ENCODE measurements around the gene MRPS34.

MRPS34 gene

DNA sequence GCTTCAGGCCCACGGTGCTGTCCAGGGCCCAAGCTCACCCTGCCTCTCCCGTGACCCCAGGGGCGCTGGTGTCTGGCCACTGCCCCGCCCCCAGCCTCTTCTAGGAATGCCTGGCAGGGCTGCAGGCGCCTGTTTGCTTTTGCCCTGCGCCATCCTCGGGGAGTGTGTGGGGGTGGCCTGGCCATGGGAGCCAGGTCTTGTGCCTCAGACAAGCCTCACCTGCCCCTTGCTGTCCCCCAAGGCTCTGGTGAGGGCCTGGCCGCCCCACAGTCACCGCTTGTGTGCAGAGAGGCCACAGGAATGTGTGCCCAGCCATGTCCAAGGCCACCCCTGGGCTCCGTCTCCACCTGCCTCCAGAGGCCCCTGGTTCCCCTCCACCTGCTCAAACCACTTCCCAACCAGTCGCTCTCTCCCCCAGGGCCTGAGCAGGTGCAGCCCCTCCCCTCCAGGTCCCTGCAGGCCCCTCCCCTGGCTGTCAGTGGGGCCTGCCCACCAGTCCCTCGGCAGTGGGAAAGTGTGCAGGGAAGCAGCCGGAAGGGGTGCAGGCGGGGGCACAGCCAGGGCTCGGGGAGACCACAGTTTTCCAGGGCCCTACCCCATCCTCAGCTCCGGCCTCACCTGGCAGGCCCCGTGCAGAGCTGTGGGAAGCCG lies 21.4 kb upstream of the MRPS34 start:
- DNase-seq, result no peak

DNA sequence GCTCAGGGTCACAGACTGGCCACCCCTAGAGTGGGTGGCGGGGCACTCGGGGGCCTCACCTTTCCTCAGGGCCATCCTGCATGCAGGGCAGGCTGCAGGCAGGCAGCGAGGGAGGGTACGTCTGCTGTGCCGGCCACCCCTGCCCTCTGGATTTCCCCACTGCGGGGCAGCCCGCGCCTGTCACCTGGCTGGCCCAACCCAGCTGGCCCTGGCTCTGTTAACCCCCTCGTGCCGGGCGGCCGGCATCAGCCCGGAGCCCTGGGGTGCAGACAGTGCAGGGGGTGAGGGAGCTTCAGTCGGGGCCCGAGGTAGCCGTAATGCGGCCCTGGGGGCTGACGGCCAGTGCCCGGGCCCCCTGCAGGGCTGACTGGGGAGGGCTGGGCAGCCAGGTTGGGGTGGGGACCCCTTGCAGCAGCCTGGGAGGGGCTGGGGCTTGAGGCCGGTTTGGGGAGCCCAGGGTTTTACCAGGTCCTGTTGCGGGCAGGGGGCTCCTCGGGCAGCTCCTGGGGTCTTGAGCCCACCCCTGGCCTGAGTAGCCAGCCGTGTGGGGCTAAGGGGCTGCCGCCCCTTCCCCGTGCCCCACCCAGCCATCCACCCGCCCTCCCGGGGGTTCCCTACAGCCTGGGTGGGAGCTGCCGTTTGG lies 20.8 kb upstream of the MRPS34 start, which contains the start of gene IGFALS:
Gene IGFALS (minus strand): TSS at position 128 of the 643 bp plus-strand sequence. CDS start 53 bp downstream, at position 75.
- DNase-seq, result no peak

DNA sequence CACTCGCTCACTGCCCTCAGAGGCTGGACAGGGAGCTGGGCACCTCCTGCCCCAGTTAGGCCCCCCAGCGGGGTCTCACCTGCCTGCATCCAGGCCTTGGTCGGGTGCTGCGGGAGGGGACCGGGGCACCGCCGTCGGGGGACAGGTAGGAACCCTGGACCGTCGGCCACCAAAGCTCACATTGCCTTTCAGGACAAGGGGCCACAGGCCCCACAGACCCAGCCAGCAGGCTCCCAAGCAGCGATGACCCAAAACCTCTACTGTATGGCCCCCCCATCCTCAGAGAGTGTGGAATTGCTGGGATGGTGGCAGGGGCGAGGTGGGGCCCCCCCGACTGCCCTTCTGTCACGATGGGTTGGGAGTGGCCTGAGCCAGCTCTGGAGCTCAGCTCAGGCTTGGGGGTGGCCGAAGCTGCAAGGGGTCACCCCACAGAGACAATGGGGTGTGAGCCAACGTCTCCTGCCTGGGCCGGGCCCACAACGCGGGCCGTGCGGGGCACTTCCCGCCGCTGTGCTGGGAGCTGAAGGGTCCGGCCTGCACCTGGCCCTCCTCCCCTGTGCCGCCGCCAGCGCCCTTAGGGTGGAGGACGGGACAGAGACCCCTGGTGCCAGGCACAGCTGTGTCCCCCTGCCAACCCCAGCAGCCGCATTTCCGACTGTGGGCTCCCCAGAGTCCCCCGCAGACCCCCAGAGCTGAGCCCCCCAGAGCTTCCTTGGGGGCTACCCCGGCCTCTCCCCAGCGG lies 20.1 kb upstream of the MRPS34 start:
- no peak for DNase-seq

DNA sequence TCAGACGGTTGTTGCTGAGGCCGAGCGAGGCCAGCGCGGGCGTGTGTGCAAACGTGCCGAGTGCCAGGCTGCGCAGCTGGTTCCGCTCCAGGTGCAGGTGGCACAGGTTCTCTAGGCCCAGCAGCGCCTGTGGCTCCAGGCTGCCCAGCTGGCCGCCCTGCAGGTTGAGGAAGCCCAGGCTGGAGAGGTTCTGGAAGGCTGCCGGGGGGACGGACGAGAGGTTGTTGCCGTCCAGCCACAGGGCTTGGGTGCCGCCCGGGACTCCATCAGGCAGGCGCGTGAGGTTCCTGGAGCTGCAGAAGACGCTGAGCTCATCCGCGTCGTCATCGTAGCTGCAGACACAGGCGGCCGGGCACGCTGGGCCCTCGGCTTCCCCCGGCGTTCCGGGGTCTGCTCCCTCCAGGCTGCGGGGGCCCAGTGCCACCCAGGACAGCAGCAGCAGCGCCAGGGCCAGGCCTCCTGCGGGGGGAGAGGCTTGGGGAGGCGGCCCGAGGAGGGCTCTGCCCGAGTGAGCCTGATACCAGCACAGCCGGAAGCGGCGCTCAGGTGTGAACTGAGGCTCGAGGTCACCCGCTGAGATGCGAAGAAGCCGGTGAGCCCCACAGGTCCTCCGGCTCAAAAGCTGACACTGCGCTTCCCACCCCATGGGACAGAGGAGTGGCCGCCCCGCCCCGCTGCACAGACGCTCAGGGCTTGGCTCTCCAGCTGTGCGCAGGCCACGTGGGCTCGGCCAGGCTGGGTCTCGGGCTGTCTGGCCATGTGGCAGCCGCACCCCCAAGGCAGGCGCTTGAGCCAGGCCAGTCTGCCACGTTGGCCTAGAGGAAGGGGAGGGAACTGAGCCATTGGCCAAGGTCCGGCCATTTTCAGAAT lies 19.2 kb upstream of the MRPS34 start:
- DNase-seq, result no peak

DNA sequence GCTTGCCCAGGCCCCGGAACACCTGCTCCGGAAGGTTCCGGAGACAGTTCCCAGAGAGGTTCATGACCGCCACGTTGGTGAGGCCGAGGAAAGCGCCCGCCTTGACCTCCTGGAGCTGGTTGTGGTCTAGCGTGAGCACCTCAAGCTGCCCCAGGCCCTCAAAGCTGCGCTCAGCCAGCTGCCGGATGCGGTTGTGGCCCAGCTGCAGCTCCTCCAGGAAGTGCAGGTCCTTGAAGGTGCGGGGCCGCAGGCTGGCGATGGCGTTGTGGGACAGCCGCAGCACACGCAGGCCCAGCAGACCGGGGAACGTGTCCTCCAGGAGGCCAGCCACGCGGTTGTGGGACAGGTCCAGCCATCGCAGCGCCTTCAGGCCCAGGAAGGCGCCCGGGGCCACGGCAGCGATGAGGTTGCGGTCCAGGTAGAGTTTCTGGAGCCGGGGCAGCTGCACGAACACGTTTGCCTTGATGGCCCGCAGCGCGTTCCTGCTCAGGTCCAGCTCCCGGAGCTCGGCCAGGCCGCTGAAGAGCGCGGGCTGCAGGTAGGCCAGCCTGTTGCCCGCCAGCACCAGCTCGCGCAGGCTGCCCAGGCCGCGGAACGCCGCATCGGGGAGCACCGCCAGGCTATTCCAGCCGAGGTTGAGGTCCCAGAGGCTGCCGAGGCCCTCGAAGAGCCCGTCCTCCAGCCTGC lies 18.5 kb upstream of the MRPS34 start:
- no peak for DNase-seq

DNA sequence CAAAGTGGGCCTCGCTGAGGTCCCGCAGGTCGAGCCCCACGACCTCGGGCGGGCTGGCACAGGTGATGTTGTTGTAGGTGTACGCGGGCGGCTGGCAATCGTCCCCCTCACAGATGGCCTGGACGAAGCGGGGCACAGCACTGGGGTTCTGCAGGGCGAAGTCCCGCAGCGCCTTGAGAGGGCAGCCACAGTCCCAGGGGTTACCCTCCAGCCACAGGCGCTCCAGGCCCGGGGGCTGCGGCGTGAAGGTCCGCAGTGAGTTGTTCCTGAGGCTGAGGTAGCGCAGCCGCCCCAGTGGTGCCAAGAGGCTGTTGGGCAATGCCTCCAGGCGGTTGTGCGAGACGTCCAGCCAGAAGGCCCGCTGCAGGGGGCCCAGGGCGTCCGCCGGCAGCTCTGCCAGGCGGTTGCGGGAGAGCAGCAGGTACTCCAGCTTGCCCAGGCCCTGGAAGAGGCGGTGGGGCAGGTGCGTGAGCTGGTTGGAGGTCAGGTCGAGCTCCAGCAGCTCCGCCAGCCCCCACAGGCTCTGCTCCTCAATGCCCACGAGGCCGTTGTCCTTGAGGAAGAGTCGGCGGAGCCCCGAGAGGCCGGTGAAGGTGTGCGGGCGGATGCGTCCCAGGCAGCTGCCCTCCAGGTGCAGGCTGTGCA lies 17.8 kb upstream of the MRPS34 start:
- no peak for DNase-seq

DNA sequence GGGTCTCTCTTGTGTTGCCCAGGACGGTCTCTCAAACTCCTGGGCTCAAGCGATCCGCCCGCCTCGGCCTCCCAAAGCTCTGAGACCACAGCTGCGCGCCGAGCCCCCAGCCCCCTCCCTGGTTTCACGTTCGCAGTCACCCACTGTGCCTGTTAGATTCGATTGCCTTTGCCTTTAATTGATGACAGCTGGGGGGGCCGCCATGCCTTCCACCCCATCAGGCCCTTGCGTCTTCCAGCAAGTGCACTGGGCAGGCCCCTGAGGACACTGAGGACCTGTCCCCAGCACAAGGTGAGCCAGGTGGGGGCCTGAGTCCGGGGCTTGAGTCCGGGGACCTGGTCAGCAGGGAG lies 17.3 kb upstream of the MRPS34 start:
- no peak for DNase-seq

DNA sequence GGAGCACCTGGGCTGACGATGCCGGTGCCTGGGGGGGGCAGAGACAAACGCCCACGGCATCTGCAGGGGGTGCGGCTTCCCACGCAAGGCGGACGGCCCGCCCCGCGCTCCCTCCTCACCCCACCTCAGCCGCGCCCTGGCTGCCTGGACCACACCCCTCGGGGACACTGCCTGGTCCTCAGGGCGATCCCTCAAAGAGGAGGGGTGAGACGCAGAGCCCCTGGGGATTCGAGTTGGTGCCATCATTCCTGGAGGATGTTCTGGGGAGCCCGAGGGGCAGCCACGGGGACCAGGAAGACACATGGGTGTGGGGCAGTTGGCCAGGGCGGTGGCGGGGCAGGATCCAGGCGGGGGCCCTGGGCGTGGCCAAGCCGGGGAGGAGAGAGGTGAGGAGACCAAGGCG lies 16.7 kb upstream of the MRPS34 start:
- no peak for DNase-seq

DNA sequence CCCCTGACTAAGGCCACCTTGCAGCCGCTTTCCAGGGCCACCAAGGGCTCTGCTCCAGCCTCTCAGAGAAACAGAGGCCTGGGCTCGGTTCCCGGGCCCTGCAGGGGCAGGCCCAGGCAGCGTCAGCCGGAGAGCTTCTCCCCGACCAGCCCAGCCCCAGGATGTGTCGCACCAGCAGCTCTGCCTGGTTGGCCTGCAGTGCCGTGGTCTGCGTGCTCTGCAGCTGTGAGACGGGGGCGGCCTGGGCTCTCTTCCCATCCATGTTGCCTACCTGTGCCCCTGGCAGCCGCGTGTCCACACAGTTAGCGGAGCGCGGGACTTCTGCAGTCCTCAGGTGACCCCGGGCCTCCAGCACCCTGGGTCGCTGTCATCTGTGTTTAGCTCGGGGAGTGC lies 15.8 kb upstream of the MRPS34 start:
- no peak for DNase-seq

DNA sequence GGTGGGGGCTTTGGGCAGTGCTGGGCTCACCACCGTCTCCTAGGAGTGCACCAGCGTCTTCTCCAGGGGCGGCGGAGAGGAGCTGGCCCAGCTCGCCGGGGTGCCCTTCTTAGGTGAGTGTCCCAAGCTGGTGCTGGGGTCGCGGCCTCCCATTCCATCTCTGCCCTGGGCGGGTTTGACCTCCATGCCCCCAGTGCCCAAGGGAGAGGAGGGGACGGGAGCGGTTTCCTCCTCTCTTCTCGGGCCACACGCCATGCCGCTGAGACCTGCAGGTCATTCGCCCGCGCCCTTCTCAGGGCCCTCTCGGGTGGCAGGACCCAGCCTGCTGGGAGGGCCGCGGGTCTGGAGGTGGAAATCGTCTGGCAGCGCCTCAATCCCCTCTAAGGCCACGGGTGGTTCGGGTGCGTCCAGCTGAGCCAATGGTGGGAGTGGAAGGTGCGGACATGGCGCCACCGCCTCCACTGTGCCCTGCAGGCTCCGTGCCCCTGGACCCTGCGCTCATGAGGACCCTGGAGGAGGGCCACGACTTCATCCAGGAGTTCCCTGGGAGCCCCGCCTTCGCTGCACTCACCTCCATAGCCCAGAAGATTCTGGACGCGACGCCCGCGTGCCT lies 15.3 kb upstream of the MRPS34 start:
- no peak for DNase-seq

DNA sequence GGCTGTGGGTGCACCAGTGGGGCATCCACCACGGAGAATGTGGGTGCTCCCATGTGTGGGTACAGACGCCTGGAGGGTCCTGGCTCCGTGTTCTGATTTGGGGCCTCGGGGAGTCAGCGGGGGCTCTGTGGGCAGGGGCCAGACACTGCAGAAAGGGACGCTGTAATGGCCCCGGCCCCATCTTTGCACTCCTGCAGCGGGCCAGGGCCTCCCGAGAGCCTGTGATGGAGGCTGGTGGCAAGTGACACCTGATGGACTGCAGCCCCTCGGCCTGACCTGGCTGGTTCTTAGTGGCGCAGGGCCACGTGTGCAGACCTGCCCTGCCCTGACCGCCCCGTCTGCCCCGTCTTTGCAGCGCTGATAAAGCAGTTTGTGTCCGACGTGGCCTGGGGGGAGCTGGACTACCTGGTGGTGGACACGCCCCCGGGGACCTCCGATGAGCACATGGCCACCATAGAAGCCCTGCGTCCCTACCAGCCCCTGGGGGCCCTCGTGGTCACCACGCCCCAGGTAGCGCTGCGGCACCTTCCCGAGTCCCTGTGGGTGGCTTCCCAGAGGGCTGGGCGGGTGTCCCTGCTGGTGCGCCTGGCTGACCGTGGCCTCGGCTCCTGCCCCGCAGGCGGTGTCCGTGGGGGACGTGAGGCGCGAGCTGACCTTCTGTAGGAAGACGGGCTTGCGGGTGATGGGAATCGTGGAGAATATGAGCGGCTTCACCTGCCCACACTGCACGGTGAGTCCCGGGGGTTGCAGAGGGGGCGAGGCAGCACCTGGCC lies 14.6 kb upstream of the MRPS34 start:
- no peak for DNase-seq

DNA sequence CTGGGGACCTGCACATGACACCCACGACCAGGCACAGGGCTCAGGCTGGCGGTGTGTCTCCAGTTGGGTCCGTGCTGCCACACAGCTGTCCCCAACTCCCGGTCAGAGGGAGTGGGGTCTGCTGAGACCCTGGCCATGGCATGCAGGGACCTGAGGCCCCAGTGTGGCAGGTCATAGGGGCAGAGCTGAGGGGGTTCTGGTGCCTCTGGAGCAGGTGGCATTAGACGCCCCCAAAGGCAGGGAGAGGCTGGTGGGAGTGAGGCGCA lies 14.1 kb upstream of the MRPS34 start:
- no peak for DNase-seq

DNA sequence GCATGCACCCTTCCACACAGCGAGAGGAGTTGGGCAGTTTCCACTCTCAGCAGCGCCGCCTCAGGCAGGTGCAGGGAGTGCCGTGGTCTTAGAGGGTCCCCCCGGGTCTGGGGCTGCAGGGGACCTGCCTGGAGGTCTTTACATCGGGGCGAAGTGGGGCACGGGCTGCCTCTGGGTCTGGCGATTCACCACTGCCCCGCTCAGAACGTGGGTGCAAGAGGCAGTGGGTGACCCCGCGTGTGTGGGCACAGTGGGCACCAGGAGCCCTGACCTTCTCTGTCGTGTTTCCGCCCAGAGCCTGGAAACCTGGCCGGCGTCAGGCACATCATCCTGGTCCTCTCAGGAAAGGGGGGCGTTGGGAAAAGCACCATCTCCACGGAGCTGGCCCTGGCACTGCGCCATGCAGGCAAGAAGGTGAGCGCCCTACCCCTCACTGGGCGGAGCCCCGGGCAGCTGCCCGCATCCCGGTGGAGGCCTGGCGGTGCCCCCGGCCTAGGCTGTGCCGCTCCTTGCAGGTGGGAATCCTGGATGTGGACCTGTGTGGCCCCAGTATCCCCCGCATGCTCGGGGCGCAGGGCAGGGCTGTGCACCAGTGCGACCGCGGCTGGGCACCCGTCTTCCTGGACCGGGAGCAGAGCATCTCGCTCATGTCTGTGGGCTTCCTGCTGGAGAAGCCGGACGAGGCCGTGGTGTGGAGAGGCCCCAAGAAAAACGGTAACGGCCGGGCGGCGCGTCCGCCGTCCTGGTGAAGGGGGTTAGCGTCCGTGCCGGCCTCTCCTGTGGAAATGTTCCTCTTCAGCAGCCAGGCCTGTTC lies 13.5 kb upstream of the MRPS34 start:
- no peak for DNase-seq

DNA sequence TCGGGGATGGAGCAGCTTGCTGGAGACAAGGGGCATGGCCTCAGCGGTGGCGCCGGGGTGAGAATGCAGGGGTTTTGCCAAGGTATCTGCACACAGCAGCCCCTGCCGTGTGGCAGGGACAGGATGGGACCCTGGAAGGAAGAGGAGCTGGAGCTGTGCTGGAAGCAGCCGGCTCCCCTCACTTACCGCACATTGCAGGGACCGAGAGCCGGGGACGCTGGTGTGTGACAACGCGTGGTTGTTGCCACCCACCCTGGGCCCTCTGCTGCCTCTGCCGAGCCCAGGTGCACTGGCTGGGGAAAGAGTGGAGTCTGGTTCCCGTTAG lies 12.9 kb upstream of the MRPS34 start:
- no peak for DNase-seq

DNA sequence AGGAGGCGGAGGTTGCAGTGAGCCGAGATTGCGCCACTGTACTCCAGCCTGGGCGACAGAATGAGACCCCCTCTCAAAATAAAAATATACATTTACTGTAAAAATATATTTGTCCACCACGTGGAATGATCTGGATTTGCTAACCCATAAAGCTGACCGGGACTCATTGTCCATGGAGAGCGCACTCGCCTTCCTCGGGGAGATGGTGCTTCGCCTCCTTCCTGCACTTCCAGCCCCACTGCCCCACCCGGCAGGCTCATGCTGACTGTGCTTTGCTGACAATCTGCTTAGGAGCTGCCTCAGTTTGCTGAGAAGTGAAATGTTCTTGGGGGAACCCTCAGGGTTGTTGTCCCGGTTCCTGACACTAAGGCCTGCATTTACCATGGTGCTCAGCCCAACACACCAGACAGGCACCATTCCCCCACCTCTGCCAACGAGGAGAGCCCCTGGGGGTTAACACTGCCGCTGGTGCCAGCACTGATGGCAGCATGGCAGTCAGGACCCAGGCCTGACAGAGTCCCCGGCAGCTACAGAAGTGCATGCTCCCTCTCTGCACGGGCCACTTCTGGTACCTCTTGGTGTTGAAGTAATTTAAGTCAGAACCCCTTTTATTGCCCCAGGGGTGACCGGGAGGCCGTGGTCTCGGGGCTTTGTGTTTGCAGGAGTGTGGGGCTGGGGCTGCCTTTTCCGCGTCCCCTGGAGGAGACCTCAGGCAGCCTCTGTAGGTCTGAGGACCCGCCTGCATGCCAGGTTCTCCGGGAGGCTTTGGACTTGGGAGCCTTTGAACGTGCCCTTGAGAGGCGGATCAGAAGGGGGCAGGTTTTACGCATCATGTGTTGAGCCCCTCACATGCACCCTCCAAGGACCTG lies 12.3 kb upstream of the MRPS34 start:
- DNase-seq, result no peak

DNA sequence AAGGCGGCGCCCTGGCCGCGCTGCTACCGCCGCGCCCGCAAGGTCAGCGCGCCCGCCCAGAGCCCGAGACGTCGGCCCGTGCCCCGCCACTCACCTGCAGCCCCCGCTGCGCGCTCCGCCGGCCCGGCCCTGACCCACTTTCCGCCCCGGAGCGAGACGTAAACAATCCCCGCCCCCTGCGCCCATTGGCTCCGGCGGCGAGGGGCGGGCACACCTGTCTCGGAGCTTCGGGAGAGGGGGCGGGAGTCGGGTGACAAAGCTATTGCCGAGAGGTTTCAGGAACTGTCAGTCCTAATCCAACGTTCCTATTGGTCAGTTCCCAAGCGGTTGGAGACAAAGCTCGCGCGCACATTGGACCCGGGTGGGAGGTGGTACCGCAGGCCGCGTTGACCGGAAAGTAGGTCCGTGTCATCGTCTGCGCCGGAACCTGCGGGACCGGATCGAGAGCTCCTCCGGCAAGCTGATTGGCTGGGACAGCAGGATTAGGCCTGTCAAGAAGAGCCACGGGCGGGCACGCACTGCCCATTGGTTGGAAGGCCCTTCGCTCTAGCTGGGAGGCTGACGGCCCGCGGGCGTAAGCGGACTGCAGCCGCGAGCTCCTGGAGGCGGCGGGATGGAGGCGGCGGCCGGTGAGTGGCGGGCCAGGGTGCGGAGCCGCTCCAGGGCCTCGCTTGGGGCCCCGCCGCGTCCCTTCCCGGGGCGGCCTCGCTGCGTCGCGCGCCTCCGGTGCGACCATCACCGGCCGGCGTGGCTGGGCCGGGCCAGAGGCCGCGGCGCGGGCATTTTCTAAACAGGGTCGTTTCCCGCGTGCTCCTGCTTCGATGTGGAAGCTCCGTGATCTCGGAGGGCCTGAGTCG lies 9.7 kb upstream of the MRPS34 start, which contains the start of the genes NUBP2 and SPSB3:
Gene NUBP2 (plus strand): TSS at position 553 of the 857 bp plus-strand sequence. CDS start 61 bp downstream, at position 614.
Gene SPSB3 (minus strand): TSS at position 164 of the 857 bp plus-strand sequence. CDS start 1,088 bp downstream, outside the sequence.
- peak; percentile 100 for DNase-seq

DNA sequence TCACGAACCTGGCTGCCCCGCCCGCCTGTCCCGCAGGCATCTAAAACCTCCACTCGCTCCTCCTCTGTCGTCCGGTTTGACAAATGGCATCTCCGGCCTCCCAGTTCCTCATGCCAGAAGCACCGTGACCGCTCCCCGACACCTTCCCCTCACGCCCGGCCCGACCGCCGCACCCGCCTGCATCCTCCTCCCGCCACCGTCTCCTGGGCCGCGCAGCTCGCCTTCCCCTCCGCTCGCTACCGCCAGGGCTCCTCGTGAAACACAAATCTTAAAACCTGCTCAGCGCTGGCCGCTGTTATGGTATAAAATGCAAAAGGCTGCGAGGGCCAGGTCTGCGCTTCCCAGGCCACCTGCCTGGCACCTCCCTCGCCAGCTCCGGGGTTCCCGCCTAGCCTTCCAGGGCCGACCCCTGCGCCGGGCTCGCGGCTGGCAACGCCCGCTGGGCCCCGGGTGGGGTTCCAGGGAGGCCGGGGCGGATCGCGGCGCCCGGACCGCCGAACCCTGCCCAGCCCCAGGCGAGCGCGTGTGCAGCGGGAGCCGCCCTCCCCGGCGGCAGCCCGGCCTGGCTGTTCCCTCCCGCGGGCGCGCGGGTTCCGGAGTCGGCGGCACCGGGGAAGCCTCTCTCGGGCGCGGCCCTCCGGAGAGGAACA lies 8.9 kb upstream of the MRPS34 start:
- DNase-seq, result no peak

DNA sequence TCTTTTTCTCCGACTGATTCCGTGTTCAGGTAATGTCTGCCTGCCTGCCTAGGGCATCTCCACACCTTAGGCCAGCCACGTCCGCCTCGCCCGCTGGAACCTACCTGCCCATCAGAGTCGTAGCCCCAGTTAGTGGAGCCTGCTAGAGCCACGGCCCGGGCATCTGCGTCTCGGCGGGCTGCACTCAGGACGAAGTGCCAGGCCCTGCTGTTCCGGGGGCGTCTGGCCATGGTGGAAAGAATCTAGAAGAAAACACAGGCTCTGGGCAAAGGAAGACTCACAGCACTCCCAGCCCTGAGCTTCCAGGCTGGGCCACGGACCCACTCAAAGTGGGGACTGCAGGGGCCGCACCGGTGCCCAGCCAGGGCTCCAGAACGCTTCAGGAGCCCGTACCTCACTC lies 8.3 kb upstream of the MRPS34 start:
- no peak for DNase-seq

Data from NCI-H226 (cell line).